ENCODE results near the gene PIGT. TPM values are rescaled to one million over a fixed set of nuclear protein-coding genes. Genes with fewer than 3 reads are reported as not detected.

PIGT gene
- total RNA-seq, 1 experiment from 2014 or later = 63.7 TPM

- TF ChIP-seq ZNF281 (CRISPR knock-in tag; IDR thresholded peaks at IDR 0.05) (peak; percentile 48; the same call in 1 of the 2 replicates), ZNF396 (CRISPR knock-in tag; IDR thresholded peaks at IDR 0.05; ENCODE audit: borderline replicate concordance) (no peak), SP1 (CRISPR knock-in tag; conservative IDR thresholded peaks at IDR 0.05) (no peak), ZNF671 (CRISPR knock-in tag; IDR thresholded peaks at IDR 0.05) (no peak), CTCF (IDR thresholded peaks at IDR 0.05) (peak; percentile 92), ELF4 (CRISPR knock-in tag; IDR thresholded peaks at IDR 0.05; ENCODE audit: low read depth) (no peak), STAT6 (CRISPR knock-in tag; conservative IDR thresholded peaks at IDR 0.05; ENCODE audit: low read depth) (no peak), ETV6 (CRISPR knock-in tag; IDR thresholded peaks at IDR 0.05) (no peak), MAX (CRISPR knock-in tag; IDR thresholded peaks at IDR 0.05) (peak; percentile 27; the same call in 1 of the 2 replicates), NFYB (CRISPR knock-in tag; conservative IDR thresholded peaks at IDR 0.05; ENCODE audit: low read depth) (no peak)
Observed at GRCh38 chr20:45373353-45374100, 42.4 kb upstream of the PIGT start (continued).

GRCh38 chr20:45374101-45374467 lies 41.9 kb upstream of the PIGT start:
- ATAC-seq = no peak
- Mint-ChIP-seq H3K4me1 (peaks cover 13% of the 10 kb centered on the region), H3K27ac (no peak overlapping the region), H3K4me3 (peak overlapping the region; percentile 73), H3K36me3 (no peaks in the 10 kb centered on the region), H3K27me3 (ENCODE audit: low read depth) (peaks cover 6% of the 10 kb centered on the region), H3K9me3 (no peaks in the 10 kb centered on the region)
- CTCF ChIA-PET = interaction anchor here (0.6 to 5.5 kb wide), 50 partner anchors 9 to 754 kb away, joined by 3 to 164 read pairs (median 9); partner anchors contain the start of genes DBNDD2, MATN4, PIGT and RBPJL
- no peak for DNase-seq (ENCODE audit: low spot score)
- no peak for TF ChIP-seq ZNF532 (CRISPR knock-in tag; IDR thresholded peaks at IDR 0.05; ENCODE audit: borderline replicate concordance)
- TF ChIP-seq GTF2I (CRISPR knock-in tag; conservative IDR thresholded peaks at IDR 0.05) = peak; percentile 61; the same call in 1 of the 2 replicates
- no peak for TF ChIP-seq NFYB (CRISPR knock-in tag; conservative IDR thresholded peaks at IDR 0.05; ENCODE audit: low read depth)
- TF ChIP-seq ZNF121 (CRISPR knock-in tag; IDR thresholded peaks at IDR 0.05) = peak; percentile 94
- POLR2A ChIA-PET = interaction anchor here (0.6 to 2.1 kb wide), 5 partner anchors 11 to 113 kb away, joined by 4 to 9 read pairs (median 6); partner anchors contain the start of genes PIGT and SYS1
